IMR-90 (cell line): ENCODE data around the gene GALNT12.

Source experiments
- CTCF ChIP-seq: conservative IDR thresholded peaks from 2 replicates; pipeline ENCODE4 v1.5.1; 2012; ENCODE audit warnings: mild to moderate bottlenecking, low read depth, low read length, improper control_type of control experiment
- MAFK ChIP-seq: IDR thresholded peaks from 2 replicates; pipeline ENCODE4 v1.6.1; 2012; ENCODE audit warnings: low read depth, low read length, improper control_type of control experiment
- POLR2A ChIP-seq: IDR thresholded peaks from 2 replicates; pipeline ENCODE4 v1.6.1; 2012; ENCODE audit warnings: mild to moderate bottlenecking, low read depth, low read length
- SMC3 ChIP-seq: fragments of 150-350 bp; IDR thresholded peaks from 2 replicates; pipeline ENCODE4 v1.6.1; 2016; ENCODE audit warnings: low read depth, mild to moderate bottlenecking, antibody characterized with exemption, low read length, moderate library complexity
- TF ChIP-seq, protein P1 (sequence below): fragments of 150-350 bp; IDR thresholded peaks from 2 replicates; pipeline ENCODE4 v1.6.1; 2017; ENCODE audit warnings: mild to moderate bottlenecking, antibody characterized with exemption, low read length, low read depth

- no peak for TF ChIP-seq MAFK
- TF ChIP-seq CTCF: no peak
- no peak for TF ChIP-seq SMC3
- TF ChIP-seq, protein P1, sequence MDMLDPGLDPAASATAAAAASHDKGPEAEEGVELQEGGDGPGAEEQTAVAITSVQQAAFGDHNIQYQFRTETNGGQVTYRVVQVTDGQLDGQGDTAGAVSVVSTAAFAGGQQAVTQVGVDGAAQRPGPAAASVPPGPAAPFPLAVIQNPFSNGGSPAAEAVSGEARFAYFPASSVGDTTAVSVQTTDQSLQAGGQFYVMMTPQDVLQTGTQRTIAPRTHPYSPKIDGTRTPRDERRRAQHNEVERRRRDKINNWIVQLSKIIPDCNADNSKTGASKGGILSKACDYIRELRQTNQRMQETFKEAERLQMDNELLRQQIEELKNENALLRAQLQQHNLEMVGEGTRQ: no peak
- TF ChIP-seq POLR2A: no peak
These were observed 28.5 kb upstream of the GALNT12 start for GRCh38 chr9:98778711-98779530.
